Naive thymus-derived CD8-positive, alpha-beta T cell (primary cell): ENCODE data around the gene CLDN10. TPM values are rescaled to one million over a fixed set of nuclear protein-coding genes. Genes with fewer than 3 reads are reported as not detected.
"Not testable (repeated sequence)": the region's sequence is repeated elsewhere in the genome, so short reads cannot be mapped to it uniquely, and the experiment has no call there.

Experiments used
- ATAC-seq, 2 donors: fragments of 150-1000 bp; cut with Tn5 transposase in 1 of 2; sonication (Bioruptor Pico), chemical (Tn5 transposase) in 1 of 2; 1 replicate in 1 of 2; 2 replicates in 1 of 2; pipeline ENCODE4 v1.10.0; 2021; ENCODE audit warnings: mild to moderate bottlenecking in 2 of 2, moderate library complexity in 2 of 2
- POLR2A ChIA-PET: fragments of 350-600 bp; sonication (Branson Sonifier 250); formaldehyde crosslinking; loops from one replicate; lab custom pipeline; 2021; ENCODE audit warnings: antibody characterized with exemption; lab: Charles Lee
- DNase-seq, 10 donors: peaks; one replicate each; pipeline versions ENCODE4 v3.0.0 to v3.0.0-alpha.2; 2020 to 2022
- H3K27ac Mint-ChIP-seq, 10 donors: one replicate each; pipeline ENCODE4 v1.8.0; 2020 to 2022; ENCODE audit warnings: mild to moderate bottlenecking in 10 of 10, mixed read lengths in 10 of 10, moderate library complexity in 4 of 10, inconsistent platforms in 1 of 10
- H3K27me3 Mint-ChIP-seq, 5 donors: one replicate each; pipeline ENCODE4 v1.8.0; 2021 to 2022; ENCODE audit warnings: mixed read lengths in 5 of 5
- H3K36me3 Mint-ChIP-seq, 3 donors: one replicate each; pipeline ENCODE4 v1.8.0; 2020 to 2022; ENCODE audit warnings: mixed read lengths in 3 of 3, mild to moderate bottlenecking in 2 of 3, inconsistent platforms in 1 of 3
- H3K4me1 Mint-ChIP-seq, 4 donors: one replicate each; pipeline ENCODE4 v1.8.0; 2021 to 2022; ENCODE audit warnings: mixed read lengths in 4 of 4
- H3K4me3 Mint-ChIP-seq, 10 donors: one replicate each; pipeline ENCODE4 v1.8.0; 2020 to 2022; ENCODE audit warnings: mild to moderate bottlenecking in 10 of 10, mixed read lengths in 10 of 10, moderate library complexity in 6 of 10, inconsistent platforms in 1 of 10
- H3K9me3 Mint-ChIP-seq, 9 donors: one replicate each; pipeline ENCODE4 v1.8.0; 2020 to 2022; ENCODE audit warnings: mixed read lengths in 9 of 9, mild to moderate bottlenecking in 3 of 9, inconsistent platforms in 1 of 9, moderate library complexity in 1 of 9
- polyA plus RNA-seq, 3 donors: library from polyadenylated mRNA; unstranded; fragments of 300-500 nt; fragmentation: Illumina TruSeq; gene quantifications; one replicate each; pipeline ENCODE4 v1.2.3, GENCODE V29; 2021
- total RNA-seq, 8 experiments: library from RNA in 2 of 8; stranded (reverse) in 2 of 8; gene quantifications; one replicate each; pipeline ENCODE4 v1.2.3 and lab custom pipeline; 2021 to 2026

Gene CLDN10
- not detected for total RNA-seq
- not detected for polyA plus RNA-seq
- total RNA-seq (lab: John Stamatoyannopoulos, UW) = 0 reads per million in 6 experiments

GRCh38 chr13:95552539-95553441 is at the start of gene CLDN10:
CLDN10 (plus strand) TSS chr13:95552720; CDS start chr13:95552754, 34 bp downstream.
- H3K4me1 Mint-ChIP-seq = peaks cover 1 to 19% (median 18%) of the 10 kb centered on the region in 4 donors

GRCh38 chr13:95503662-95504061 is 48.9 kb upstream of the CLDN10 start:
- no peak for ATAC-seq
- peaks cover 0 to 20% (median 7%) of the 10 kb centered on the region in 9 donors for H3K9me3 Mint-ChIP-seq

More at GRCh38 chr13:95552539-95553441, at the start of gene CLDN10:
- Mint-ChIP-seq H3K27ac (no peak within 1 kb of the TSS), H3K9me3 (peaks cover 0 to 2% (median 0%) of the 10 kb centered on the region in 9 donors), H3K4me3 (peak within 1 kb of the TSS; percentile 20 to 71 (median 60)), H3K36me3 (peaks cover 0 to 6% (median 2%) of the 10 kb centered on the region in 3 donors), H3K27me3 (peaks cover 40 to 71% (median 60%) of the 10 kb centered on the region in 5 donors)
- ATAC-seq (no peak), DNase-seq (no peak)
- POLR2A ChIA-PET = no interaction called here

GRCh38 chr13:95505265-95505664 is 47.3 kb upstream of the CLDN10 start:
- Mint-ChIP-seq H3K4me1 (no peaks in the 10 kb centered on the region), H3K9me3 (peaks cover 0 to 20% (median 5%) of the 10 kb centered on the region in 9 donors), H3K27me3 (peaks cover 0 to 8% (median 5%) of the 10 kb centered on the region in 5 donors), H3K27ac (no peak overlapping the region), H3K36me3 (peaks cover 0 to 14% (median 0%) of the 10 kb centered on the region in 3 donors), H3K4me3 (no peak overlapping the region)
- POLR2A ChIA-PET = no interaction called here
- no peak for ATAC-seq
- no peak for DNase-seq

More at GRCh38 chr13:95503662-95504061, 48.9 kb upstream of the CLDN10 start:
- Mint-ChIP-seq H3K4me1 (no peaks in the 10 kb centered on the region), H3K27ac (no peak overlapping the region), H3K27me3 (peaks cover 0 to 8% (median 6%) of the 10 kb centered on the region in 5 donors), H3K36me3 (peaks cover 0 to 15% (median 0%) of the 10 kb centered on the region in 3 donors), H3K4me3 (no peak overlapping the region)
- DNase-seq = no peak
- POLR2A ChIA-PET = no interaction called here

- H3K9me3 Mint-ChIP-seq = peaks cover 0 to 12% (median 2%) of the 10 kb centered on the region in 9 donors
- ATAC-seq (no peak), DNase-seq (no peak)
- H3K4me1 Mint-ChIP-seq = no peaks in the 10 kb centered on the region
- peaks cover 0 to 9% (median 2%) of the 10 kb centered on the region in 5 donors for H3K27me3 Mint-ChIP-seq
- POLR2A ChIA-PET = no interaction called here
- H3K36me3 Mint-ChIP-seq = peaks cover 0 to 8% (median 0%) of the 10 kb centered on the region in 3 donors
- no peak overlapping the region for H3K4me3 Mint-ChIP-seq
- H3K27ac Mint-ChIP-seq = no peak overlapping the region
Observed at GRCh38 chr13:95505986-95506385, 46.5 kb upstream of the CLDN10 start.

GRCh38 chr13:95507991-95508390 is 44.5 kb upstream of the CLDN10 start:
- ATAC-seq (no peak), DNase-seq (no peak)
- Mint-ChIP-seq H3K9me3 (no peaks in the 10 kb centered on the region), H3K27ac (no peak overlapping the region), H3K4me3 (no peak overlapping the region), H3K4me1 (no peaks in the 10 kb centered on the region), H3K36me3 (no peaks in the 10 kb centered on the region), H3K27me3 (peaks cover 2 to 11% (median 5%) of the 10 kb centered on the region in 5 donors)
- POLR2A ChIA-PET = no interaction called here

GRCh38 chr13:95508996-95509395 is 43.5 kb upstream of the CLDN10 start:
- DNase-seq = no peak
- Mint-ChIP-seq H3K27me3 (peaks cover 3 to 16% (median 12%) of the 10 kb centered on the region in 5 donors), H3K36me3 (no peaks in the 10 kb centered on the region), H3K4me3 (no peak overlapping the region), H3K27ac (no peak overlapping the region), H3K4me1 (no peaks in the 10 kb centered on the region), H3K9me3 (no peaks in the 10 kb centered on the region)
- no peak for ATAC-seq
- POLR2A ChIA-PET = no interaction called here

GRCh38 chr13:95509521-95510310 is 42.8 kb upstream of the CLDN10 start:
- POLR2A ChIA-PET = no interaction called here
- Mint-ChIP-seq H3K36me3 (no peaks in the 10 kb centered on the region), H3K27me3 (peaks cover 6 to 19% (median 16%) of the 10 kb centered on the region in 5 donors), H3K9me3 (no peaks in the 10 kb centered on the region), H3K27ac (no peak overlapping the region), H3K4me1 (no peaks in the 10 kb centered on the region), H3K4me3 (no peak overlapping the region)
- no peak for ATAC-seq
- DNase-seq = no peak

- DNase-seq (no peak), ATAC-seq (no peak)
- Mint-ChIP-seq H3K27ac (no peak overlapping the region), H3K9me3 (no peaks in the 10 kb centered on the region), H3K36me3 (no peaks in the 10 kb centered on the region), H3K4me3 (no peak overlapping the region), H3K4me1 (no peaks in the 10 kb centered on the region), H3K27me3 (peaks cover 7 to 23% (median 16%) of the 10 kb centered on the region in 5 donors)
- POLR2A ChIA-PET = no interaction called here
Observed at GRCh38 chr13:95510950-95511349, 41.6 kb upstream of the CLDN10 start.

GRCh38 chr13:95512424-95512823 is 40.1 kb upstream of the CLDN10 start:
- POLR2A ChIA-PET = no interaction called here
- H3K4me1 Mint-ChIP-seq = no peaks in the 10 kb centered on the region
- DNase-seq = no peak
- no peaks in the 10 kb centered on the region for H3K9me3 Mint-ChIP-seq
- no peak overlapping the region for H3K4me3 Mint-ChIP-seq
- H3K27ac Mint-ChIP-seq = no peak overlapping the region
- peaks cover 10 to 32% (median 14%) of the 10 kb centered on the region in 5 donors for H3K27me3 Mint-ChIP-seq
- H3K36me3 Mint-ChIP-seq = no peaks in the 10 kb centered on the region
- ATAC-seq = no peak

GRCh38 chr13:95512957-95513356 is 39.6 kb upstream of the CLDN10 start:
- Mint-ChIP-seq H3K4me1 (no peaks in the 10 kb centered on the region), H3K9me3 (no peaks in the 10 kb centered on the region), H3K4me3 (no peak overlapping the region), H3K36me3 (no peaks in the 10 kb centered on the region), H3K27me3 (peaks cover 10 to 34% (median 14%) of the 10 kb centered on the region in 5 donors), H3K27ac (no peak overlapping the region)
- DNase-seq (no peak), ATAC-seq (no peak)
- POLR2A ChIA-PET = no interaction called here

GRCh38 chr13:95515606-95516005 is 36.9 kb upstream of the CLDN10 start:
- H3K27me3 Mint-ChIP-seq = peaks cover 9 to 34% (median 14%) of the 10 kb centered on the region in 5 donors
- ATAC-seq, H3K27ac Mint-ChIP-seq, POLR2A ChIA-PET, H3K9me3 Mint-ChIP-seq, H3K36me3 Mint-ChIP-seq, DNase-seq, H3K4me3 Mint-ChIP-seq, H3K4me1 Mint-ChIP-seq: not testable (repeated sequence)

GRCh38 chr13:95516021-95516420 is 36.5 kb upstream of the CLDN10 start:
- POLR2A ChIA-PET = no interaction called here
- DNase-seq (no peak), ATAC-seq (no peak)
- Mint-ChIP-seq H3K4me1 (no peaks in the 10 kb centered on the region), H3K9me3 (peaks cover 0 to 3% (median under 1%) of the 10 kb centered on the region in 9 donors), H3K36me3 (no peaks in the 10 kb centered on the region), H3K27me3 (peaks cover 9 to 34% (median 14%) of the 10 kb centered on the region in 5 donors), H3K27ac (no peak overlapping the region), H3K4me3 (no peak overlapping the region)
